Spinal cord (tissue), 10 donors: ENCODE data around the gene APOBR. TPM values are rescaled to one million over a fixed set of nuclear protein-coding genes. Genes with fewer than 3 reads are reported as not detected.
"Not testable (repeated sequence)": the region's sequence is repeated elsewhere in the genome, so short reads cannot be mapped to it uniquely, and the experiment has no call there.

ENCODE experiments used
- DNase-seq, 6 donors: peaks; one replicate each; pipeline versions ENCODE4 v3.0.0 to v3.0.0-alpha.2; 2013 to 2015; ENCODE audit warnings: low spot score in 6 of 6, low read depth in 4 of 6
- H3K27ac ChIP-seq: one replicate; pipeline ENCODE4 v1.5.1; 2013; ENCODE audit warnings: low read depth, low read length, control low read depth
- H3K27me3 ChIP-seq: one replicate; pipeline ENCODE4 v1.6.1; 2013; ENCODE audit warnings: low read length; ENCODE audit not compliant: control insufficient read depth, insufficient read depth
- H3K36me3 ChIP-seq: one replicate; pipeline ENCODE4 v1.6.1; 2013; ENCODE audit warnings: low read length; ENCODE audit not compliant: control insufficient read depth, insufficient read depth
- H3K4me1 ChIP-seq: one replicate; pipeline ENCODE4 v1.6.1; 2013; ENCODE audit warnings: low read length; ENCODE audit not compliant: control insufficient read depth, insufficient read depth
- H3K4me3 ChIP-seq: one replicate; pipeline ENCODE4 v1.5.1; 2013; ENCODE audit warnings: low read depth, low read length, control low read depth
- H3K9me3 ChIP-seq: one replicate; pipeline ENCODE4 v1.6.1; 2013; ENCODE audit warnings: low read length; ENCODE audit not compliant: control insufficient read depth, insufficient read depth
- WGBS: methylation state at CpG from one replicate; pipeline ENCODE4 v1.1.5; 2013; ENCODE audit warnings: missing lambda C conversion rate; ENCODE audit not compliant: insufficient coverage; 5-methylcytosine and 5-hydroxymethylcytosine counted together
- polyA plus RNA-seq, 2 donors: library from polyadenylated mRNA; unstranded; fragments of 120-200 nt; gene quantifications; one replicate each; pipeline ENCODE4 v1.2.1, GENCODE V29; 2013; ENCODE audit not compliant: insufficient read length in 2 of 2
- total RNA-seq, 2 donors: library from RNA; depleted of rRNA in 1 of 2; stranded (reverse); fragments of 120-200 nt in 1 of 2; fragments of >200 nt in 1 of 2; gene quantifications; one replicate each; pipeline versions ENCODE4 v1.2.3 to v1.2.4, GENCODE V29; 2013 to 2014
- donor health status: healthy.

Gene APOBR
- total and polyA plus RNA-seq, 4 donors, result 0.17 to 0.99 (median 0.90) TPM

DNA sequence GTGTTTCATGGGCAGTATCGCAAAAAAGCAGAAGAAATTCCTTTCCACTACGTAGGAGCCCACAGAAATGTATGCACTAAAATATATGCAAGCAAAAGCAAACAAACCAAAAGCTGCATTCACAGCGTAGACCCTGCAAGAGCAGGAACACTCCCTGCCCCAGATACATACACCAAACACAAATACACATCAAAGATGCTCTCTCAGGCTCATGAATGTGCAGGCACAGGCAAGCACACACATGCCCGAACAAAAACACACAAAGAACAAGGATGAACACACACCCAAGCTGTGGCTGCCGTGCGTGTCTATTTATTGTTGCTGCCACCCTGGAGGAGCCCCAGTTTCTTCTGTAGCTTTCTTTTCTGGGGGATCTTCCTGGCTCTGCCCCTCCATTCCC is 42.6 kb downstream of the APOBR start:
- no peaks in the 10 kb centered on the region for H3K9me3 ChIP-seq
- no peak for DNase-seq
- 77% methylated on average over 6 of the region's 6 CpGs for WGBS
- H3K4me3 ChIP-seq, result no peak overlapping the region
- no peak overlapping the region for H3K27ac ChIP-seq
- H3K36me3 ChIP-seq, result no peaks in the 10 kb centered on the region
- H3K4me1 ChIP-seq, result peaks cover 8% of the 10 kb centered on the region
- no peaks in the 10 kb centered on the region for H3K27me3 ChIP-seq

GRCh38 chr16:28537964-28538732 is 43.7 kb downstream of the APOBR start:
- Histone ChIP-seq H3K27me3 (no peaks in the 10 kb centered on the region), H3K36me3 (no peaks in the 10 kb centered on the region), H3K9me3 (no peaks in the 10 kb centered on the region), H3K27ac (peak overlapping the region; percentile 88), H3K4me1 (peaks cover 11% of the 10 kb centered on the region), H3K4me3 (peak overlapping the region; percentile 50)
- WGBS, result 79% methylated on average over 11 of the region's 13 CpGs
- no peak for DNase-seq

- no peaks in the 10 kb centered on the region for H3K27me3 ChIP-seq
- no peaks in the 10 kb centered on the region for H3K9me3 ChIP-seq
- DNase-seq, result peak in 4 of 6 donors; percentile 45 to 90 (median 54)
- WGBS, result 67% methylated on average over 8 of the region's 22 CpGs
- H3K27ac ChIP-seq, result peak within 1 kb of the TSS; percentile 88
- peaks cover 11% of the 10 kb centered on the region for H3K4me1 ChIP-seq
- peak within 1 kb of the TSS; percentile 50 for H3K4me3 ChIP-seq
- H3K36me3 ChIP-seq, result no peaks in the 10 kb centered on the region
These were observed 44.5 kb downstream of the APOBR start, which contains the start of gene NUPR1 for GRCh38 chr16:28538733-28539596. NUPR1 (minus strand) TSS chr16:28538974; CDS start chr16:28538907, 67 bp downstream.

GRCh38 chr16:28540346-28540745 is 45.9 kb downstream of the APOBR start:
- H3K4me1 ChIP-seq, result peaks cover 11% of the 10 kb centered on the region
- H3K9me3 ChIP-seq, result no peaks in the 10 kb centered on the region
- H3K27ac ChIP-seq, result no peak overlapping the region
- no peaks in the 10 kb centered on the region for H3K36me3 ChIP-seq
- 76% methylated on average over 2 of the region's 3 CpGs for WGBS
- H3K27me3 ChIP-seq, result no peaks in the 10 kb centered on the region
- no peak for DNase-seq
- no peak overlapping the region for H3K4me3 ChIP-seq

DNA sequence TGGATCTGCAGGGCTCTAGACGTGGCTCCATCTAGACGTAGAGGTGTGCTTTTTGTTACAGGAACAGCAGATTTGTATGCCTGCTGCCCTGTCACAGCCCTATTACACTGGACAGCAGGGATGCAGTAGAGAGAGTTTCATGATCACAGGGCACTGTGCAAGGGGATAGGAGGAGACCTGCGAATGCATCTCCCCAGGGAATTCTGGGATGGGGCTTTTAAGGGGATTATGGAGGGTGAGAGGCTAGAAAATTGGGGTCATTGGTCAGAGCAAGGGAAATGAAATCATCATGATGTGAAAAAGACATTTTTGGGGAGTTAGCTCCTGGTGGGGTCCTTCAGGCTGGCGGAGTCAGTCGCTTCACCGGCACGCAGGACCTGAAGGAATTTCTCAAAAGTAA is 48.2 kb downstream of the APOBR start:
- no peaks in the 10 kb centered on the region for H3K9me3 ChIP-seq
- no peak overlapping the region for H3K27ac ChIP-seq
- H3K36me3 ChIP-seq, result no peaks in the 10 kb centered on the region
- WGBS, result 67% methylated on average over 6 of the region's 7 CpGs
- H3K4me3 ChIP-seq, result no peak overlapping the region
- no peaks in the 10 kb centered on the region for H3K27me3 ChIP-seq
- peaks cover 11% of the 10 kb centered on the region for H3K4me1 ChIP-seq
- DNase-seq, result no peak

DNA sequence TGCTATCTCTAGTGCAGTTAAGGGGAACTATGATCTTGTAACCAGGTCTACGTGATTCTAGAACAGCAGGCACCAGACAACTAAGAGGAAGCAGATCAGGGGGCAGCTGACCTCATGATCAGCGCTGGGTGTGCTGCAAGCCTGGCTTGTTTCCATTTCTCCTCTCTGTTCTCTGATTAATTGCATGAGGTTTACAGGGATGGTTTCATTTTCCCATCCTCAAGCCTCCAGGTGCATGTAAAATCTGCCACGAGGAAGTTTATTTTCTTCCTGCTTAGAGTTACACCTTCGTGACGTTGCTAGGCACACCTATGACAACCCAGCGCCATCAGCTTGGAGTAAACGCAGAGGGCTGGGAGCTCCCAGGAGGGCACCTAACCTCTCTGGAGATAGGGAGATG is 48.6 kb downstream of the APOBR start:
- Histone ChIP-seq H3K27ac (no peak overlapping the region), H3K36me3 (no peaks in the 10 kb centered on the region), H3K27me3 (no peaks in the 10 kb centered on the region), H3K4me1 (peaks cover 11% of the 10 kb centered on the region), H3K4me3 (no peak overlapping the region), H3K9me3 (no peaks in the 10 kb centered on the region)
- 54% methylated on average over 2 of the region's 7 CpGs for WGBS
- DNase-seq, result no peak

DNA sequence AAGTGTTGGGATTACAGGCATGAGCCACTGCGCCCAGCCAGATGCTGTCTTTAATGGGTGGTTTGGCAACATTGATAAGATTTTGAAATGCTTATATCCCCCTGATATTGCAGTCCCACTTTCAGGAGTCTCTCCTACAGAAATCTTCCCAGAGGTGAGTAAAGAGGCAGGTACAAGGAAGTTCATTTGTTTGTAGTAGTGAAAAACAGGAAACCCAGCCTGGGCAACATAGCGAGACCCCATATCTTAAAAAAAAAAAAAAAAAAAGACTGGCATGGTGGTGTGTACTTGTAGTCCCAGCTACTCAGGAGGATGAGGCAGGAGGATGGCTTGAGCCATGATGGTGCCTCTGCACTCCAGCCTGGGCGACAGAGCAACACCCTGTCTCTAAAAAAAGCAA is 50.6 kb downstream of the APOBR start:
- no CpG with 5 or more reads among the region's 3 CpGs for WGBS
- H3K9me3 ChIP-seq, result no peaks in the 10 kb centered on the region
- peaks cover 3% of the 10 kb centered on the region for H3K4me1 ChIP-seq
- DNase-seq, result no peak
- no peaks in the 10 kb centered on the region for H3K36me3 ChIP-seq
- no peak overlapping the region for H3K27ac ChIP-seq
- no peaks in the 10 kb centered on the region for H3K27me3 ChIP-seq
- H3K4me3 ChIP-seq, result no peak overlapping the region

GRCh38 chr16:28545964-28546363 is 51.5 kb downstream of the APOBR start:
- 91% methylated on average over 5 of the region's 7 CpGs for WGBS
- H3K9me3 ChIP-seq, H3K27ac ChIP-seq, H3K4me1 ChIP-seq, H3K4me3 ChIP-seq, H3K36me3 ChIP-seq, H3K27me3 ChIP-seq, DNase-seq: not testable (repeated sequence)

- Histone ChIP-seq H3K9me3 (no peaks in the 10 kb centered on the region), H3K4me1 (peaks cover 3% of the 10 kb centered on the region), H3K27me3 (no peaks in the 10 kb centered on the region), H3K4me3 (no peak overlapping the region), H3K27ac (no peak overlapping the region), H3K36me3 (no peaks in the 10 kb centered on the region)
- DNase-seq, result no peak
- WGBS, result 89% methylated on average over 5 of the region's 7 CpGs
These were observed 52.2 kb downstream of the APOBR start for GRCh38 chr16:28546626-28547025.
